Vagina (tissue), 2 donors: Measurements from ENCODE around the gene SHISA4. TPM values are rescaled to one million over a fixed set of nuclear protein-coding genes. Genes with fewer than 3 reads are reported as not detected.
A peak's percentile ranks its signal among the peaks of the same experiment; 100 is the strongest.
"Not testable (repeated sequence)": the region's sequence is repeated elsewhere in the genome, so short reads cannot be mapped to it uniquely, and the experiment has no call there.

ENCODE experiments used
- DNase-seq, 2 donors: peaks; one replicate each; pipeline ENCODE4 v3.0.0-alpha.2; 2017; ENCODE audit errors: extremely low spot score in 2 of 2
- H3K27ac ChIP-seq: fragments of 200-600 bp; sonication (generic); one replicate; pipeline ENCODE4 v1.5.1; 2019
- H3K27me3 ChIP-seq: fragments of 200-600 bp; sonication (generic); one replicate; pipeline ENCODE4 v1.5.1; 2019
- H3K36me3 ChIP-seq, 2 donors: fragments of 200-600 bp; sonication (generic); one replicate each; pipeline ENCODE4 v1.5.1; 2017 to 2019
- H3K4me1 ChIP-seq: fragments of 200-600 bp; sonication (generic); one replicate; pipeline ENCODE4 v1.5.1; 2019
- H3K4me3 ChIP-seq, 2 donors: fragments of 200-600 bp; sonication (generic); 1 replicate in 1 of 2; 2 replicates in 1 of 2; pipeline ENCODE4 v1.5.1; 2016 to 2019
- H3K9me3 ChIP-seq: fragments of 200-600 bp; sonication (generic); one replicate; pipeline ENCODE4 v1.5.1; 2019
- CTCF ChIP-seq, 3 experiments: fragments of 450-650 bp in 2 of 3; fragments of 200-600 bp in 1 of 3; sonication (generic) in 1 of 3; IDR thresholded peaks; one replicate each; pipeline ENCODE4 v1.5.1; 2017 to 2019; ENCODE audit warnings: antibody characterized with exemption in 3 of 3, mild to moderate bottlenecking in 2 of 3, moderate library complexity in 2 of 3
- POLR2A ChIP-seq, 2 donors: fragments of 450-650 bp; IDR thresholded peaks; one replicate each; pipeline ENCODE4 v1.6.1; 2017; ENCODE audit warnings: antibody characterized with exemption in 2 of 2, mild to moderate bottlenecking in 2 of 2, moderate library complexity in 2 of 2
- POLR2AphosphoS5 ChIP-seq, 2 donors: sonication (generic); formaldehyde crosslinking; IDR thresholded peaks; one replicate each; pipeline ENCODE4 v1.9.0; 2017; ENCODE audit warnings: antibody characterized with exemption in 2 of 2, mild to moderate bottlenecking in 2 of 2, low read depth in 1 of 2; ENCODE audit not compliant: insufficient read depth in 1 of 2
- intact Hi-C: fragments of 100-400 bp; cut with DNase I; formaldehyde crosslinking; loops from one replicate; pipeline ENCODE4 v1.15.1; 2023
- total RNA-seq: library from RNA; depleted of rRNA; stranded (reverse); fragments of >200 nt; gene quantifications from one replicate; pipeline ENCODE4 v1.2.3, GENCODE V29; 2016

SHISA4 gene
- total RNA-seq, 1 donor from 2014 or later, result 16.2 TPM

- DNase-seq, result no peak
Observed at GRCh38 chr1:201898240-201898894, 9.7 kb downstream of the SHISA4 start.

GRCh38 chr1:201898992-201899391 lies 10.3 kb downstream of the SHISA4 start:
- no peak overlapping the region for H3K4me3 ChIP-seq
- H3K27ac ChIP-seq, result peak overlapping the region; percentile 62
- intact Hi-C loops, result loop anchor here (5.0 kb wide), 1 partner anchor 73 kb away; no protein-coding TSS in a partner anchor
- H3K36me3 ChIP-seq, result peaks cover 0 to 15% of the 10 kb centered on the region in 2 donors
- H3K9me3 ChIP-seq, result no peaks in the 10 kb centered on the region
- H3K27me3 ChIP-seq, result no peaks in the 10 kb centered on the region
- H3K4me1 ChIP-seq, result peaks cover 38% of the 10 kb centered on the region
- no peak for TF ChIP-seq CTCF (IDR thresholded peaks at IDR 0.05)
- TF ChIP-seq POLR2A (IDR thresholded peaks at IDR 0.05), result no peak
- TF ChIP-seq POLR2AphosphoS5 (IDR thresholded peaks at IDR 0.05; ENCODE audit: insufficient read depth in 1 of 2, low read depth in 1 of 2), result peak in 1 of 2 donors; percentile 6
- no peak for DNase-seq

More at GRCh38 chr1:201898240-201898894, 9.7 kb downstream of the SHISA4 start:
- Histone ChIP-seq H3K27me3 (no peaks in the 10 kb centered on the region), H3K4me3 (no peak overlapping the region), H3K4me1 (peaks cover 32% of the 10 kb centered on the region), H3K27ac (peak overlapping the region; percentile 70), H3K36me3 (peaks cover 0 to 15% of the 10 kb centered on the region in 2 donors), H3K9me3 (no peaks in the 10 kb centered on the region)
- TF ChIP-seq CTCF (IDR thresholded peaks at IDR 0.05) (no peak), POLR2A (IDR thresholded peaks at IDR 0.05) (no peak), POLR2AphosphoS5 (IDR thresholded peaks at IDR 0.05; ENCODE audit: insufficient read depth in 1 of 2, low read depth in 1 of 2) (no peak)
- intact Hi-C loops, result loop anchor here (5.0 kb wide), 1 partner anchor 74 kb away; no protein-coding TSS in a partner anchor

GRCh38 chr1:201899683-201900429 lies 11.2 kb downstream of the SHISA4 start:
- Histone ChIP-seq H3K9me3 (no peaks in the 10 kb centered on the region), H3K27ac (peak overlapping the region; percentile 75), H3K4me3 (no peak overlapping the region), H3K36me3 (peaks cover 0 to 15% of the 10 kb centered on the region in 2 donors), H3K27me3 (no peaks in the 10 kb centered on the region), H3K4me1 (peaks cover 46% of the 10 kb centered on the region)
- no peak for TF ChIP-seq POLR2AphosphoS5 (IDR thresholded peaks at IDR 0.05; ENCODE audit: insufficient read depth in 1 of 2, low read depth in 1 of 2)
- TF ChIP-seq POLR2A (IDR thresholded peaks at IDR 0.05), result no peak
- DNase-seq, result no peak
- intact Hi-C loops, result loop anchor here (5.0 kb wide), 1 partner anchor 72 kb away; no protein-coding TSS in a partner anchor

- Histone ChIP-seq H3K27ac (peak overlapping the region; percentile 75), H3K9me3 (no peaks in the 10 kb centered on the region), H3K4me3 (no peak overlapping the region), H3K27me3 (no peaks in the 10 kb centered on the region), H3K4me1 (peaks cover 52% of the 10 kb centered on the region), H3K36me3 (peaks cover 0 to 15% of the 10 kb centered on the region in 2 donors)
- no peak for TF ChIP-seq CTCF (IDR thresholded peaks at IDR 0.05)
- DNase-seq, result no peak
- intact Hi-C loops, result no loop called here
Observed at GRCh38 chr1:201900476-201900875, 11.8 kb downstream of the SHISA4 start.

- DNase-seq, H3K27me3 ChIP-seq, H3K4me3 ChIP-seq, intact Hi-C loops, H3K9me3 ChIP-seq: not testable (repeated sequence)
- Histone ChIP-seq H3K27ac (peak overlapping the region; percentile 75), H3K36me3 (peaks cover 0 to 15% of the 10 kb centered on the region in 2 donors), H3K4me1 (peaks cover 57% of the 10 kb centered on the region)
Observed at GRCh38 chr1:201901036-201901435, 12.3 kb downstream of the SHISA4 start.
